Type B pancreatic cell (in vitro differentiated cells): Measurements from ENCODE around the gene RHNO1. TPM values are rescaled to one million over a fixed set of nuclear protein-coding genes. Genes with fewer than 3 reads are reported as not detected.

Source experiments
- DNase-seq: peaks from one replicate; pipeline ENCODE4 v3.0.0; 2021; ENCODE audit warnings: mixed read lengths; ENCODE audit not compliant: unreplicated experiment; ENCODE audit errors: extremely low spot score
- H3K27ac Mint-ChIP-seq: 2 replicates; pipeline ENCODE4 v1.8.0; 2021; ENCODE audit warnings: mild to moderate bottlenecking, mixed read lengths
- H3K27me3 Mint-ChIP-seq: 2 replicates; pipeline ENCODE4 v1.8.0; 2021; ENCODE audit warnings: mixed read lengths
- H3K36me3 Mint-ChIP-seq: 2 replicates; pipeline ENCODE4 v1.8.0; 2021; ENCODE audit warnings: mixed read lengths
- H3K4me1 Mint-ChIP-seq: one replicate; pipeline ENCODE4 v1.8.0; 2021; ENCODE audit warnings: mixed read lengths; ENCODE audit not compliant: unreplicated experiment
- H3K4me3 Mint-ChIP-seq: 2 replicates; pipeline ENCODE4 v1.8.0; 2021; ENCODE audit warnings: mild to moderate bottlenecking, mixed read lengths
- H3K9me3 Mint-ChIP-seq: 2 replicates; pipeline ENCODE4 v1.8.0; 2021; ENCODE audit warnings: mixed read lengths
- CTCF ChIP-seq: fragments of 200-600 bp; sonication (generic); conservative IDR thresholded peaks from 2 replicates; pipeline ENCODE4 v1.5.0; 2021; ENCODE audit warnings: antibody characterized with exemption, mild to moderate bottlenecking
- long read RNA-seq: library from polyadenylated mRNA; unstranded; transcript quantifications from one replicate; pipeline ENCODE4 v2.0.0, GENCODE V29; 2020
- total RNA-seq: library from RNA; stranded (reverse); gene quantifications from 2 replicates; pipeline ENCODE4 v1.2.1, GENCODE V29; 2021; ENCODE audit warnings: low replicate concordance

RHNO1 gene
- 46.8 and 51.7 TPM in 2 replicates for total RNA-seq
- long read RNA-seq, transcript RHNO1-204 (3 exons, 1,870 nt), result major isoform, 76 of 91 reads
- long read RNA-seq, transcript RHNO1-203 (2 exons, 1,605 nt), result minor isoform, 8 of 91 reads
- long read RNA-seq, partial matches to known transcripts, result 0 of 91 reads
- long read RNA-seq, other reads (novel, unspliced or antisense), result 0 of 91 reads

GRCh38 chr12:2877047-2877952 lies at the start of gene RHNO1, which contains the start of gene FOXM1:
RHNO1 (plus strand) TSS chr12:2877223; CDS start chr12:2885367, 8,144 bp downstream.
FOXM1 (minus strand) TSS chr12:2877174; CDS start chr12:2874478, 2,696 bp downstream.
- H3K27ac Mint-ChIP-seq, result peak within 1 kb of the TSS; percentile 99
- TF ChIP-seq CTCF, result no peak
- peak within 1 kb of the TSS; percentile 97 for H3K4me3 Mint-ChIP-seq
- no peaks in the 10 kb centered on the region for H3K27me3 Mint-ChIP-seq
- H3K4me1 Mint-ChIP-seq, result peaks cover 13% of the 10 kb centered on the region
- no peaks in the 10 kb centered on the region for H3K9me3 Mint-ChIP-seq
- peak; percentile 92 for DNase-seq
- H3K36me3 Mint-ChIP-seq, result peaks cover 28% of the 10 kb centered on the region

GRCh38 chr12:2829275-2829674 lies 47.7 kb upstream of the RHNO1 start:
- Mint-ChIP-seq H3K4me3 (no peak overlapping the region), H3K9me3 (no peaks in the 10 kb centered on the region), H3K4me1 (peaks cover 8% of the 10 kb centered on the region), H3K27me3 (peaks cover 2% of the 10 kb centered on the region), H3K36me3 (peaks cover 49% of the 10 kb centered on the region), H3K27ac (no peak overlapping the region)
- TF ChIP-seq CTCF, result no peak
- no peak for DNase-seq

GRCh38 chr12:2832550-2833127 lies 44.4 kb upstream of the RHNO1 start:
- no peak for TF ChIP-seq CTCF
- Mint-ChIP-seq H3K4me1 (peaks cover 21% of the 10 kb centered on the region), H3K4me3 (no peak overlapping the region), H3K36me3 (peaks cover 31% of the 10 kb centered on the region), H3K27me3 (peaks cover 6% of the 10 kb centered on the region), H3K27ac (no peak overlapping the region), H3K9me3 (no peaks in the 10 kb centered on the region)
- no peak for DNase-seq

- no peak for DNase-seq
- TF ChIP-seq CTCF, result no peak
- H3K9me3 Mint-ChIP-seq, result no peaks in the 10 kb centered on the region
- H3K4me1 Mint-ChIP-seq, result peaks cover 21% of the 10 kb centered on the region
- H3K27me3 Mint-ChIP-seq, result peaks cover 6% of the 10 kb centered on the region
- no peak overlapping the region for H3K4me3 Mint-ChIP-seq
- peak overlapping the region; percentile 25 for H3K27ac Mint-ChIP-seq
- H3K36me3 Mint-ChIP-seq, result peaks cover 27% of the 10 kb centered on the region
Observed at GRCh38 chr12:2833327-2833726, 43.7 kb upstream of the RHNO1 start.

GRCh38 chr12:2833810-2834209 lies 43.2 kb upstream of the RHNO1 start:
- peaks cover 6% of the 10 kb centered on the region for H3K27me3 Mint-ChIP-seq
- H3K27ac Mint-ChIP-seq, result peak overlapping the region; percentile 25
- peaks cover 24% of the 10 kb centered on the region for H3K36me3 Mint-ChIP-seq
- no peaks in the 10 kb centered on the region for H3K9me3 Mint-ChIP-seq
- H3K4me1 Mint-ChIP-seq, result peaks cover 21% of the 10 kb centered on the region
- no peak overlapping the region for H3K4me3 Mint-ChIP-seq
- DNase-seq, result no peak
- no peak for TF ChIP-seq CTCF
